Body of pancreas (tissue), 4 donors: ENCODE data around the gene LINGO4.

Experiments
- POLR2A ChIP-seq, 3 donors: fragments of 450-650 bp; IDR thresholded peaks; one replicate each; pipeline ENCODE4 v1.6.1; 2016; ENCODE audit warnings: antibody characterized with exemption in 3 of 3, mild to moderate bottlenecking in 2 of 3
- TF ChIP-seq, protein P1 (sequence below), 7 experiments: fragments of 450-650 bp in 4 of 7; fragments of 200-600 bp in 3 of 7; sonication (generic) in 3 of 7; IDR thresholded peaks; one replicate each; pipeline ENCODE4 v1.5.1; 2016 to 2019; ENCODE audit warnings: antibody characterized with exemption in 7 of 7

DNA sequence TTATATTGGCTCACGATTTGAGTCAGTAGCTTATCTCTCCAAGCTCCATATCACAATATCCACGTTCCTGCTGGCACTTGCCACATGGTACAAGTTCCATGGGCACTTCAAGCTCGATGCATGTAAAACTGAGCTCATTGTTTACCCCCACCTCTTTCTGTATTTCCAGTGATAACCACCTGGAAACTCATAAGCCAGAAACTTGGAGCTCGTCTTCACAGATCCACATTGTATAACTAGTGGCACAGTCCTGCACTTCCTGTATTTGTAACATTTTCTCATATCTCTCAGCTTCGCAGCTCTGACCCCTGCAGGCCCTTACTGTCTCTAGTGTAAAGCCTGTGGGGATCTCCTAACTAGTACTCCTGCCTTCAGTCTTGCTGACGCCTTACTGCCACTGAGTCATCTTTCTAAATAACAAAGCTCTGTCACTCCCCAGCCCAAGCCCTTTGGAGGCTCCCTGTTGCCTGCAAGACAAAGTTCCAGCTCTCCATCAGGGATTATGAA is 40.9 kb upstream of the LINGO4 start:
- TF ChIP-seq, protein P1, sequence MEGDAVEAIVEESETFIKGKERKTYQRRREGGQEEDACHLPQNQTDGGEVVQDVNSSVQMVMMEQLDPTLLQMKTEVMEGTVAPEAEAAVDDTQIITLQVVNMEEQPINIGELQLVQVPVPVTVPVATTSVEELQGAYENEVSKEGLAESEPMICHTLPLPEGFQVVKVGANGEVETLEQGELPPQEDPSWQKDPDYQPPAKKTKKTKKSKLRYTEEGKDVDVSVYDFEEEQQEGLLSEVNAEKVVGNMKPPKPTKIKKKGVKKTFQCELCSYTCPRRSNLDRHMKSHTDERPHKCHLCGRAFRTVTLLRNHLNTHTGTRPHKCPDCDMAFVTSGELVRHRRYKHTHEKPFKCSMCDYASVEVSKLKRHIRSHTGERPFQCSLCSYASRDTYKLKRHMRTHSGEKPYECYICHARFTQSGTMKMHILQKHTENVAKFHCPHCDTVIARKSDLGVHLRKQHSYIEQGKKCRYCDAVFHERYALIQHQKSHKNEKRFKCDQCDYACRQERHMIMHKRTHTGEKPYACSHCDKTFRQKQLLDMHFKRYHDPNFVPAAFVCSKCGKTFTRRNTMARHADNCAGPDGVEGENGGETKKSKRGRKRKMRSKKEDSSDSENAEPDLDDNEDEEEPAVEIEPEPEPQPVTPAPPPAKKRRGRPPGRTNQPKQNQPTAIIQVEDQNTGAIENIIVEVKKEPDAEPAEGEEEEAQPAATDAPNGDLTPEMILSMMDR (IDR thresholded peaks at IDR 0.05), result peak in 4 of 7 experiments; percentile 5 to 15 (median 12)
- TF ChIP-seq POLR2A (IDR thresholded peaks at IDR 0.05), result no peak
